HG03575 (cell line): Measurements from ENCODE around the gene GTF3C4.

Source experiments
- ATAC-seq: cut with Tn5 transposase; IDR thresholded peaks from one replicate; pipeline ENCODE4 v1.9.1; 2021; ENCODE audit not compliant: unreplicated experiment, insufficient number of reproducible peaks, low FRiP score; ENCODE audit errors: extremely low read depth

Gene GTF3C4, protein sequence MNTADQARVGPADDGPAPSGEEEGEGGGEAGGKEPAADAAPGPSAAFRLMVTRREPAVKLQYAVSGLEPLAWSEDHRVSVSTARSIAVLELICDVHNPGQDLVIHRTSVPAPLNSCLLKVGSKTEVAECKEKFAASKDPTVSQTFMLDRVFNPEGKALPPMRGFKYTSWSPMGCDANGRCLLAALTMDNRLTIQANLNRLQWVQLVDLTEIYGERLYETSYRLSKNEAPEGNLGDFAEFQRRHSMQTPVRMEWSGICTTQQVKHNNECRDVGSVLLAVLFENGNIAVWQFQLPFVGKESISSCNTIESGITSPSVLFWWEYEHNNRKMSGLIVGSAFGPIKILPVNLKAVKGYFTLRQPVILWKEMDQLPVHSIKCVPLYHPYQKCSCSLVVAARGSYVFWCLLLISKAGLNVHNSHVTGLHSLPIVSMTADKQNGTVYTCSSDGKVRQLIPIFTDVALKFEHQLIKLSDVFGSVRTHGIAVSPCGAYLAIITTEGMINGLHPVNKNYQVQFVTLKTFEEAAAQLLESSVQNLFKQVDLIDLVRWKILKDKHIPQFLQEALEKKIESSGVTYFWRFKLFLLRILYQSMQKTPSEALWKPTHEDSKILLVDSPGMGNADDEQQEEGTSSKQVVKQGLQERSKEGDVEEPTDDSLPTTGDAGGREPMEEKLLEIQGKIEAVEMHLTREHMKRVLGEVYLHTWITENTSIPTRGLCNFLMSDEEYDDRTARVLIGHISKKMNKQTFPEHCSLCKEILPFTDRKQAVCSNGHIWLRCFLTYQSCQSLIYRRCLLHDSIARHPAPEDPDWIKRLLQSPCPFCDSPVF

DNA sequence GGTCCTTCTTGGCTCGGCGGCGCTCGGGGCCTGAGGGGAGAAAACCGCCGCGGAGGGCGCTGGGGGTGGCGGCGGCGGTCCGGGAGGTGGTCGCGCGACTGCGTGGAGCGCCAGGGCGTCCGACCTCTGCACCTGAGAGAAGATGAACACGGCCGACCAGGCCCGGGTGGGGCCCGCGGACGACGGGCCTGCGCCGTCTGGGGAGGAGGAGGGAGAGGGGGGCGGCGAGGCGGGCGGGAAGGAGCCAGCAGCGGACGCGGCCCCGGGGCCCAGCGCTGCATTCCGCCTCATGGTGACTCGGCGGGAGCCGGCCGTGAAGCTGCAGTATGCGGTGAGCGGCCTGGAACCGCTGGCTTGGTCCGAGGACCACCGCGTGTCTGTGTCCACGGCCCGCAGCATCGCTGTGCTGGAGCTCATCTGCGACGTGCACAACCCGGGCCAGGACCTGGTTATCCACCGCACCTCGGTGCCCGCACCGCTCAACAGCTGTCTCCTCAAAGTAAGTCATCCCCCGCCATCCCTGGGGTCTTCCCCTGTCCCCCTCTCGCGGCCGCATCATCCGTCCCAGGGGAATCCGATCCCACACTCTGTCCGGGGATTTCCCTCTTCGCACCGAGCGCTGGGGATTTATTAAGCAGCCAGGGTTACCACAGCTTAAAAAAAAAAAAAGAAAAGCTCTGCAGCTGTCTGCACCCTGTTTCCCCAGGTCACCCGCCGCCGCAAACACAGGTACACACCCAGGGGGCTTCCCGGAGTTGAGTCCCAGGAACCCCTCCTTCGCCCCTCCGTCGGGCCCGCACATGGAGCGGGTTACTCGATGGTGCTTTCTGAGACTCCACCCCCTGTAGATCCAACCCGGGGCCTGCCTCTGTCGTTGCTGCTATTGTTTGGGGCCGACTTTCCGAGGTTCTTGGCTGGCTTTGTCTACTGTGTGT is at the start of gene GTF3C4:
Gene GTF3C4 (plus strand): TSS at position 8 of the 935 bp plus-strand sequence. CDS start 135 bp downstream, at position 143.
- ATAC-seq = no peak

DNA sequence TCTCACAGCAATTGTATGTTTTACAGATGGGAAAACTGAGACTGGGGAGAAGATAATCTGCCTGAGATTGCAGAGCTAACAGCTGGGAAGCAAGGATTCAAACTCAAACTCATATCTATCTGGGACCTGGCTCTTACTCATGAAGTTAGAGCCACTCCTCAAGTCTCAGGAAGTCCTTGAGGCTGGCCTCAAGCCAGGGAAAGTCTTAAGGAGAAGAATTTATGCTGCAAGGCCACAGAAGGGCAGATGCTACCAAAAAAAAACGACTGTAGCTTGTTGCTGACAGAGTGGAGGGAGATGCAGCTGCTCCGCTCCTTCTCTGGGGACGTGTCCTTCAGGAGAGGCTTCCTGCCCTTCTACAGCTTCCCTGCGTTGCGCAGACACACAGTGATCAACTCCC is 48.1 kb upstream of the GTF3C4 start:
- ATAC-seq = no peak

DNA sequence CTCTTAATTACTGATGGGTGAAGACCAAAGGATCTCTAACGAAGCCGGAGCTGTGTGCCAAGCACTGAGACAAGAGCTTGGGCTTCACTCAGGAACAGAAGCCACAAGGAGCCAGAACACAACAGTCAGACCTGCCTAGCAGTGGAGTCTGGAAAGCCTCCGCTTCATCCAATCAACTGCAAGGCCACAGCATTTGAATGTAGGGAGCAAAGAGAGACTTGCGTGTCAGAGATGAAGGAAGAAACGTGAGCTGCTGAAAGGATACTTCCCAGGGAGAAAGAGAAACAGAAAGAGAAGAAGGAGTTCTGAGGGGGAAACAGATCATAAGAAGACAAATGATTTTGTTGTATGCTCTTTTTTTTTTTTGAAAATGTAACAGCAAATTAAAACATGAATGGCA is 44.0 kb upstream of the GTF3C4 start:
- ATAC-seq = no peak

DNA sequence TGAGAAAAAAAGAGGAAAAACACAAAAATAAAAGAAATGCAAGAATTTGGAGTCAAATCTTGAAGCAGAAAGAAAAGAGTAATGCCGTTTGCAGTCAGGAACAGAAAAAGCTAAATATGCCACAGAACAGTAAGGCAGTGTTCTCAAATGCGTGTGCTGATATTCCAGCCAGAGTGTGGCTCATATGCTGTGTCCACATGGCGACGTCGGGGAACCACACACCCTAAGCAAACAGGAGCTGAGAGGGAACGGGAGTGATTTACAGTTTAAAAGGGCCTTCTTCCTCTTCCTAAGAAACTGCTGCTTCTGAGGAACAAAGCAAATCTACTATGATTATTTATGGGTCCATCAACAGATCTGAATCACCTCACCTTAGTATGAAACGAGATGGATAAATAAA is 43.2 kb upstream of the GTF3C4 start:
- no peak for ATAC-seq

DNA sequence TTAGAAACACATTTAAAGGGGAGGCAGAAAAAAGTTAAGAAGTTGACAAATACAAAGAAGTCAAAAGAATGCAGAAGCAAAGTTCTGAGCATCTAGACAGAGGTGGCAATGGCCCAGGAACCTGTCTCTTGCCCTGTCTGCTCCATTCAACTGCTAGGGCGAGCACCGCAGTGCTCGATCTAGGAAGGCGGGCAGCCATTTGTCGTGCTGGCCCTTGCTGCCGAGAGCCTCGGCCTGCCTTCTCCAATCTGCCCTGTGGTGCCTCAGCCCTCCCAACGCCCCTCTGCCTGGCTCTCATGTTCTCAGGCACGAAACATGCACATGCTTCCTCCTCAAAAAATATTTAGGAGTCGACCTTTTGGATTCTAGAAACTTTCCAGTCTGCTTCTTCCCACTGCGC is 42.7 kb upstream of the GTF3C4 start:
- ATAC-seq = no peak

DNA sequence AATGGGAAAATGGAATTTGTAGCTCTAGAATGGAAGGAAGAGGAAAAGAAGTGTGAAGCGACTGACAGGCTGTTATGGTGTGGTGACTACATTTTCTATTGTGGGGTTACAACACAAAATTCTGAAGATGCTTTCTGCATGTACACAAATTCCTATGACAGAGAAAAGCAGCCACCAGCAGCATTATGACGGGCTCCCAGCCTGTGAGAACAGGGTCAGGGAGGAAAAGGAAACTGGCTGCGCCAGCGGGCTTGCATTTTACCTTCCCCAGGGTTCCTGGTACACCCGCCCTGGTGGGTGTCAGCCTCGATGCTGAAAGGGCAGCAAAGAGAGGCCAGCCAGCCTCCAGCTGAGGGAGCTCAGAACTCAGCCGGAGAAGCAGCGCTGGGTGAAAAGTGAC is 41.5 kb upstream of the GTF3C4 start:
- ATAC-seq = no peak

DNA sequence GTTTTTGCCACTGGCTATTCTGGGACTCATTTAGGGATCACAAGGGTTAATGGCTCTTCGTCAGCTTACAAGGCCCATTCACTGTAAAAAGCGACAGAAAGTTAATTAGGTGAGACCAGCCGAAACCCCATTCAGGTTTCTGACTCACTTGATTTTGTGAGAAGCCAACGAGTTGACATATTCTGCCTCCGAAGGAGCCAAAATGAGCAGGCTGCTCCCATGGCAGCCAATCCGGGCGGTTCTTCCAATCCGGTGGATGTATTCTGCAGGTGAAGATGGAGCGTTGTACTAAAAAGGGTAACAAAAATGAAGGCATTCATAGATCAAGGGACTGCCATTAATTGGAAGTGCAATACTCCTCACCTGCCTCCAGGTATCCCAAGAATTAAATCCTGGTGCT is 40.1 kb upstream of the GTF3C4 start:
- ATAC-seq = no peak

DNA sequence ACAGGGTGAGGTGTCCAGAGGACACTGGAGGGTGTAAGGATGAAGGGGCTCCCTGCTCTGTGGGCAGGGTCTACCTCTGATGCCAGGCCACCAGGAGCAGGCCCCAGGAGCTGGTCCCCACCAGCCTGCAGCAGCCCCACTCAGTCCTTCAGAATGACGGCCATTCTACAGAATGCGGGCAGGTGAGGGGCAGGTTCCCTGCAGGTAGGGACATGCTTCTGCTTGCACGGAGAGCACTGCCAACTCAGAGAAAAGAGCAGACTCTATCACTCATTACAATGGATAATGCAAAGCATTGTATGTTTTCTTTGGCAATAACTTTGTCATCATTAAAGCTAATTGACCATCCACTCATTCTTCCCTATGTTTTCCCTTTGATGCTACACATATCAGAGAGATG is 39.5 kb upstream of the GTF3C4 start:
- ATAC-seq = no peak

DNA sequence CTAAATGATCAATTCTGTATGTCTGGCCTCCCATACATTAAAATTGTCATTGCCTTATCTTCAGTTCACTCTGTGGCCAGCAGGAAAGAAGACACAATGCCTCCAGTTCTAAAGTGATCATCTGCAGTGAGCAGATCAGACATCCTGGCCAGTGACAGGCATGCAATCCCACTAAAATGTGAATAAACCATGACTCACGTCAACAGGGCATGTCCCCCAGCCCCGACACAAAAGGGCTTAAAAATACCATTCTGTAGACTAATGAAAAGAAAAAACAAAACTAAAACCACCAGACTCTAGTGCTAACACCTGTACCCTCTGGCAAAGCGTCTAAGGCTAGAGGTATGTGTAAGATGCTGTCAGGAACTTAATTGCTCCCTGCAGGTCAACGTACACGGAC is 39.0 kb upstream of the GTF3C4 start:
- no peak for ATAC-seq

DNA sequence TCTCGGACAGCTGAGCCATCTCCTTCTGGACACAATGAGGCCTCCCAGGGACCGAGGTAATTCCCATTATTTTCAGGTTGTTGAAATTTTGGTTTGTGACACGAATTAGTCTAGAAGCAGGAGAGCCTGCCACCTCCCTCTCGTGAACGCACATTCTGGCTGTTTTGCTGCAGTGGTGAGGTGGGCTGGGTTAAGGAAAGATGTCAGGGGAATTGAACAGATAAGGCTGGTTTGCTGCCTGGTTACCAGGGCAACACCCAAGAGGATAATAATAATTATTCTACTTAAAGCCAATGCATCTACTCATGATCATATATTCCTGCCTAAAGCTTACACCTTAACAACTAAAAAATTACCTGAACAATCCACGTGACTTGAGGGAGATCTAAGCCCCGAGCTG is 38.6 kb upstream of the GTF3C4 start:
- ATAC-seq = no peak

DNA sequence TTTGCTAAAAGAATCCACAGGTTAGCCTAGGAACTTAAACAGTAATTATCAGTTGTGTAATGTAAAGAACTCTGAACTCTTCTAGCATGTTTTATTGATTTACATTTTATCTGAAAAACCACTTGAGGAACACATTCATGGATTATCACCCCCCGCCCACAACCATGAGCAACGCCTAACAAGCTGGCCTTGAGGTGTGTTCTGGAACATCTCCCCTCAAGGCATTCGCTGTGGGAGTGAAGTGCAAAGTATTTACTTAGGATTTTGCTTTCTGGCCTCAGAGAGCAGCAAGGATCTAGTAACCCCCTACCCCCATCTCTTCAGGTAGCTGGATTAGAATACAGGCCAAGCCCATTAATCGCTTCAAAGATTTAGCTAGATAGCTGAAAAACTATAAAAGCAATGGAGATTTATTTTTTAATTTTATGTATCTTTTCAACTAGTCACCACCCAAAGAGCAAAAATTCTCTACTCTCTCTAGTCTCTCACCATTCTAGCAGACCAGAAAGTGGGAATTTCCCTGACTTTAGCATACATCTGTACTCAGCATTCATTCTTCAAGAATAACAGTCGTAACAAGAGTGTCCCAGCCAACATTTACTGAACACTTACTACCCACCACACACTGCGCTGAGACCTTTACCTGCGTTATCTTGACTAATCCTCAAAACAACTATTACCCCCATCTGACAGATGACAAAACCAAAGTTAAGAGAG is 37.7 kb upstream of the GTF3C4 start:
- no peak for ATAC-seq

DNA sequence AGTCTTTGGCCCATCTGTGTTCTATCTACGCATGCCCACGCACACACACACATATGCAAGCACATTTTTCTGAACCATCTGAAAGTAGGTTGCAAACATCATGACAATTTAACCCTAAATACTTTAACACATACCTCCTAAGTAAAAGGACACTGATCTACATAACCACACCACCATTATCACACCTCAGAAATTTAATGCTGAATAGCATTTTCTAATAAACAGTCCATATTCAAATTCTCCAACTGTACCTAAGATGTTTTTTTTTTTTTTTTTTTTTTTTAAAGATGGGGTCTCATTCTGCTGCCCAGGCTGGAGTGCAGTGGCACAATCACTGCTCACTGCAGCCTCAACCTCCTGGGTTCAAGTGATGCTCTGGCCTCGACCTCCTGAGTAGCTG is 35.9 kb upstream of the GTF3C4 start:
- no peak for ATAC-seq

DNA sequence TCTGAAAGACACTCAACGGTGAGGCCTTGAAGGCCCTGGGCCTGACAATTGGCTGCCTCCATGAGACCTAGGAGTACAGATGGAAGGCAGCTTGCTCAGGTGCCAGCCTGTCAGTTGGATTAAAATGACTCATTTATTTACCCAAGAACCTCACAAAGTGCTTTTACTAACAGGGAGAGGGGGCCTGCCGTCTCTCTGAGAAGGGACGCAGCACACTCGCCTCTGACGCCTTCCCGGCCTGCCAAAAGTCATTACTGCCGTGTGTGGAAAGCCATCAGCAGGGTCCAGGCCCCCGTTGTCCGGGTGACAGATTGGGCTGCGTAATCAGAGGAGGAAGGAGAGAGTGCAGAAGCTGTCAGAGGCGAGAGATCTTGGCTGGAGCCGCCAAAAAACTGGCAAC is 32.9 kb upstream of the GTF3C4 start:
- ATAC-seq = no peak

DNA sequence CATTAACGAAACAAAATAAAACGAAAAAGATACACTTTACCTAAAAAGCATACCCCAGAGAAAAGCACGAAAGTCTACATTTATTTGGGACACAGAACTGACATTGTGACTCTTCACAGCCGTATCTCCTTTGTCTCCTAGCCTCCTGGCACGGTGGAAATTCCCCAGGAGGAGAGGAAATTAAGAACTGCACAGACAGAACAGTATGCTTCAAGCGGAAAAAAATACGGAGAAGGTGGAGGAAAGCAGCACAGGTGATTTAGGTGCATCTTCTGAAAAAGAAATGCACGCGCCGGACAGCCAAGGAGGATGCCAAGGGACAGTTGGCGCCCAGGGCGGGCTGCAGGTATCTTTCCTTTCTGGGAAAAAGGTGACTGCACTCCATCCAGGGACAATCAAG is 32.5 kb upstream of the GTF3C4 start:
- ATAC-seq = no peak

DNA sequence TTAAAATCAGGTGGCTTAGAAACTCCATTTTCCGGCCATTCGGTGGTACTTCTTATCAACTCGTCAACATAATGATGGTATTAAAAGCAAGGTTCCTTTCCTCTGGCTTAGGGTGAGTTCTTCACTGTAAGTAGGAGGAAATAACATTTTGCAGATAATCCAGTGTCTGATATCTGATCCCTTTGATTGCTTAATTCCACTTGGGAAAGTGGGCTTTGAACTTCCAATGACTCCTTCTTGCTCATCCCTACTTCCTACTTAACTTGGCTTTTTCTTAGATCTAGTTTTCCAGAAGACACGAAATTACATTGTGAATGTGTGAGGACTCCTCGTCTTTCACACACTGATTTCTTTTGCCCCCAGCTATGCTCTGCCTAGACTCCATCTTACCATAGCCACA is 32.0 kb upstream of the GTF3C4 start:
- no peak for ATAC-seq

DNA sequence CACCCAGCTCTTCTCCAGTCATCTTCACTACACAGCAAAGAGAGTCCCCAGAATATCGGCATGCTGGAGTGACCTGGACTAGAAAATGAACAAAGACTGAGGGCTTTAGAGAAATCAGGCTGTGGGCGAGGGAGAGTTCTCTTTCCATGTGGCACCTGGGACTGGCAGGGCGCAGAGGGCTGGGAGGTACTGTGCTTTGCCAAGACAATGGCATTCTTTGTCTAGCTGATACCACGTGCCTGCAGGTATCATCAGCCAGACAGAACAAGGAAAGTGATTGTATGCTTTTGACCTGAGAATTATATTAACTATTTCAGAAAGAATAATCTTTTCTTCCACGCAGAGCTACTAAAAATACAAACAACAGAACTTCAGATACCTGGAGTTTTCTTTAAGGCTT is 30.9 kb upstream of the GTF3C4 start:
- ATAC-seq = no peak

DNA sequence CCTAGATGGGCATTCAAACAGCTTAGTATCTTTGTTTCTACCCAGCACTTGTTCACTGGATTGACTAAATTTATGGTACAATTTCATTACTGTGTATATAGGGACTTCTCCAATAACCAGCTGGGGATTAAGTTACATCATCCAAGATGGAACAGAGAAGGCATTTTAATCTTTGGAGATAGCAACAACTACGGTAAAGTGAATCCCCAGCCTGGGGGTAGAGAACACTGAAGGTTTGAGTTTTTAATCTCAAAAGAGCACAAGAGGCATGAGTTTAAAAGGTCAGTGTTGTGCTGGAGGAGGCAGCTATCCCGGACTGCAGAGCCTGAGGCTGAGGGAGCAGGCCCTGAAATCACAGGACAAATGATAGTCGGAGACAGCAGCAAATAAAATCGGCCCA is 29.0 kb upstream of the GTF3C4 start:
- ATAC-seq = no peak

DNA sequence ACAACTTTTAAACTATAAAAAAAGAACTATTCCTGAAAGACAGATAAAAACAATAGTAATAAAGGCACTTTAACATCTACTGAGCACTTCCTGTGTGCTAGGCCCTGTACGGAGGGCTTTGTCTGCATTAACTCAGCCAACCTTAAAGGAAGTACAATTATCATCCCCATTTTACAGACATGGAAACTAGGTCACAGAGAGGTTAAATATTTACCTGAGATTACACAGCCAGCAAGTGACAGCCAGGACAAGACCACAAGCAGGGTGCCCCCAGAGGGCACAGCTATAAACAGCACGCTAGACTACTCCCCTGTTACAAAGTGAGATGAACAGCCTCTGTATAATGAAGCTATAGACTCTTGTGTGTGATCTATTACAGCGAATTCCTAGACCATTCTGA is 26.0 kb upstream of the GTF3C4 start:
- no peak for ATAC-seq

DNA sequence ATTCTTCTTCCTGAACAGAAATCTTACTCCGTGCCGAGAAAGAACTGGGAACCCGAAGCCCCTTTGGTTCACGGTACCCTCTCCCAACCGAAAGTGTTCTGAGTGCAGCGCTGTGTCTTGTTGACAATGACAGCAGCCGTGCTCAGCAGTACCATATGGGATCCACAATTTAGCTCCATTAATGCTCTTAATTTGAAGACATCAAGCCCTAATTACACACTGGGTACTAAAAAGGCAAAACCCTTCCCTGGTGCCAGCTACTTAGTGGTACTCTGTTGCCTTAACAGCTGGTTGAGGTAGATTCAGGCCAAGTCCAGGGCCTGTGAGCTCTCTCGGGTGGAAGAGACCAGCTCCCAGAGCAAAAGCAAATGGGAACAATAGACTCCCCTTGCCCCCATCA is 25.0 kb upstream of the GTF3C4 start:
- no peak for ATAC-seq
